K562 (cell line): Measurements from ENCODE around the gene TIPARP. TPM values are rescaled to one million over a fixed set of nuclear protein-coding genes. Genes with fewer than 3 reads are reported as not detected.

Experiments
- BRF1 ChIP-seq: IDR thresholded peaks from 3 replicates; pipeline ENCODE4 v1.6.1; 2011; ENCODE audit warnings: borderline replicate concordance, mild to moderate bottlenecking; ENCODE audit not compliant: insufficient read length; ENCODE audit errors: extremely low read depth
- CREB1 ChIP-seq, 2 experiments: sonication (generic) in 1 of 2; formaldehyde crosslinking in 1 of 2; IDR thresholded peaks; 2 replicates each; pipeline versions ENCODE4 v1.6.1 to v1.8.0; 2012 to 2022; ENCODE audit warnings: inconsistent platforms in 1 of 2, mild to moderate bottlenecking in 1 of 2, missing genetic modification reagents in 1 of 2, moderate library complexity in 1 of 2
- HNRNPL ChIP-seq: fragments of 200-400 bp; formaldehyde crosslinking; IDR thresholded peaks from 2 replicates; pipeline ENCODE4 v1.6.1; 2017; ENCODE audit warnings: low read depth, mild to moderate bottlenecking, low read length
- KDM2B ChIP-seq: fragments of 250-450 bp; sonication (Bioruptor Pico); IDR thresholded peaks from 2 replicates; pipeline ENCODE4 v1.8.0; 2021; ENCODE audit warnings: mild to moderate bottlenecking, moderate library complexity
- RBM34 ChIP-seq: fragments of 200-400 bp; formaldehyde crosslinking; IDR thresholded peaks from 2 replicates; pipeline ENCODE4 v1.6.1; 2018; ENCODE audit warnings: low read length, borderline replicate concordance; ENCODE audit not compliant: insufficient read depth
- RFX1 ChIP-seq: fragments of 450-650 bp; IDR thresholded peaks from 2 replicates; pipeline ENCODE4 v1.6.1; 2016; ENCODE audit warnings: mild to moderate bottlenecking, moderate library complexity
- polyA plus RNA-seq, 8 experiments: library from polyadenylated mRNA; depleted of rRNA in 4 of 8; stranded (reverse) in 5 of 8; unstranded in 3 of 8; fragments of >200 nt; fragmentation: Nextera tagmentation in 2 of 8; fragmentation: Illumina TruSeq in 1 of 8; extraction: Ambion mirVana in 2 of 8; extraction: Trizol in 1 of 8; gene quantifications; 2 replicates each; pipeline versions ENCODE4 v1.2.1 to v1.2.3, GENCODE V29; 2011 to 2014; ENCODE audit warnings: inconsistent platforms in 1 of 8, missing spikeins in 1 of 8
- total RNA-seq, 7 experiments: library from RNA; depleted of rRNA in 6 of 7; stranded (reverse); fragments of >200 nt in 6 of 7; fragmentation: Illumina TruSeq in 2 of 7; extraction: Trizol in 2 of 7; gene quantifications; 2 replicates each; pipeline versions ENCODE4 v1.2.1 to v1.2.3, GENCODE V29; 2011 to 2021; ENCODE audit warnings: low replicate concordance in 1 of 7
- TF ChIP-seq, protein P1 (sequence below): fragments of 250-450 bp; sonication (Bioruptor Pico); IDR thresholded peaks from 2 replicates; pipeline ENCODE4 v1.8.0; 2022; ENCODE audit warnings: moderate library complexity, mild to moderate bottlenecking, inconsistent platforms
- TF ChIP-seq, protein P2 (sequence below): fragments of 250-450 bp; sonication (Bioruptor Pico); IDR thresholded peaks from 2 replicates; pipeline ENCODE4 v1.6.1; 2021; ENCODE audit warnings: mild to moderate bottlenecking

Gene TIPARP
- total and polyA plus RNA-seq, 9 of the 15 experiments (the other 6 are each of a cell fraction or from before 2014, with no cell fraction given) = 2.4 to 29.4 (median 15.1) TPM

DNA sequence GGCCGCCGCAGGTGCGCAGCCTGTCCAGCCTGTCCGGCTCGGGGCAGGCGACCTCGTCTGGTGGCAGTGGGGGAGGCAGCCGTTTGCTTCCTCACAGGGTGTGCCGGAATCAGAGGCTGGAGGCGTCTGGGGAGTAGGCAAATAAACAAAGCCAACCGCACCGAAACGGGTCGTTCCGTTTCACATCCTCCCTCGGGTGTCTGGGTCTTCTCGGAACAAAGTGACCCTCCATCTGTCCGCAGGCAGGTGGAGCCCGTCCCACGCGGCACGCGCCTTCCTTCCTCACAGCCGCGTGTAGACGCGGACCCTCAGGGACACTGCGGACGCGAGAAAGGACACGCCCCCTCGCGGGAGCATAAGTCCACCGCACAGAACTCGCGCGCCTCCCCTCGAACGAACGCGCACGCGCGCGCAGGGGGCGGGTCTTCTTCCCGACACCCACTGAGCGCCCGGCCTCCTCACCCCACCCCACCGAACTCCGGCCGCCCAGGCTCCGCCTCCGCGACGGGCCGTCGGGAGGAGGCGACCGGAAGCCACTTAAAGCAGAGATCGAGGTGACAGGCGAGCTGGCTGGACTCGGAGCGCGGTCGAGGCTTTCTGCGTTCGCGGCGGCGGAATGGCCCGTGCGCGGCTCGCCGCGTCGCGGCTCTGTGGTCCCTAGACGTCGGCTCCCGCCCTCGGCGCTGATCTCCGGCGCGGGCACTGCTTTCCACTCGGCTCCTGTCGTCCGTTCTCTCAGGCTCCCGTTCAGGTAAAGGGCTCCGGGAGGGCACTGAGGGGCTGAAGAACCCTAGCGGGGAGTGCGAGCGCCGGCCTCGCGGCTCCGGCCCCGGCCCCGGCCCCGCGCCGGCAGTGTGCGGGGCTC lies at the start of gene TIPARP (continued):
- TF ChIP-seq, protein P1, sequence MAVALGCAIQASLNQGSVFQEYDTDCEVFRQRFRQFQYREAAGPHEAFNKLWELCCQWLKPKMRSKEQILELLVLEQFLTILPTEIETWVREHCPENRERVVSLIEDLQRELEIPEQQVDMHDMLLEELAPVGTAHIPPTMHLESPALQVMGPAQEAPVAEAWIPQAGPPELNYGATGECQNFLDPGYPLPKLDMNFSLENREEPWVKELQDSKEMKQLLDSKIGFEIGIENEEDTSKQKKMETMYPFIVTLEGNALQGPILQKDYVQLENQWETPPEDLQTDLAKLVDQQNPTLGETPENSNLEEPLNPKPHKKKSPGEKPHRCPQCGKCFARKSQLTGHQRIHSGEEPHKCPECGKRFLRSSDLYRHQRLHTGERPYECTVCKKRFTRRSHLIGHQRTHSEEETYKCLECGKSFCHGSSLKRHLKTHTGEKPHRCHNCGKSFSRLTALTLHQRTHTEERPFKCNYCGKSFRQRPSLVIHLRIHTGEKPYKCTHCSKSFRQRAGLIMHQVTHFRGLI (CRISPR knock-in tag) = no peak
- TF ChIP-seq KDM2B (CRISPR knock-in tag) = peak; percentile 89
- TF ChIP-seq RFX1 = no peak
- TF ChIP-seq, protein P2, sequence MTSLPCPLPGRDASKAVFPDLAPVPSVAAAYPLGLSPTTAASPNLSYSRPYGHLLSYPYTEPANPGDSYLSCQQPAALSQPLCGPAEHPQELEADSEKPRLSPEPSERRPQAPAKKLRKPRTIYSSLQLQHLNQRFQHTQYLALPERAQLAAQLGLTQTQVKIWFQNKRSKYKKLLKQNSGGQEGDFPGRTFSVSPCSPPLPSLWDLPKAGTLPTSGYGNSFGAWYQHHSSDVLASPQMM (CRISPR knock-in tag) = no peak
- no peak for TF ChIP-seq BRF1
- TF ChIP-seq CREB1 (IDR thresholded peaks at IDR 0.05) = peak; percentile 75
- TF ChIP-seq CREB1 (CRISPR knock-in tag; IDR thresholded peaks at IDR 0.05) = peak; percentile 80
- TF ChIP-seq RBM34 = 0 out of 2 replicates have a peak, but pooled peaks have one; percentile 38
- TF ChIP-seq HNRNPL = no peak
